GM18951 (cell line): Measurements from ENCODE around the gene PGM2.

Experiments used
- POLR2A ChIP-seq: IDR thresholded peaks from 4 replicates; pipeline ENCODE4 v1.6.1; 2011; ENCODE audit warnings: mild to moderate bottlenecking; ENCODE audit not compliant: insufficient read length, insufficient read depth; ENCODE audit errors: extremely low read depth
- in situ Hi-C: fragments of 300-500 bp; cut with MboI; formaldehyde crosslinking; loops from one replicate; pipeline ENCODE4 v1.12.0; 2022; ENCODE audit warnings: low sequenced_read_pairs, mixed read lengths, inconsistent platforms; ENCODE audit not compliant: unreplicated experiment

The PGM2 gene

GRCh38 chr4:37891260-37892159, 65.0 kb downstream of the PGM2 start:
- in situ Hi-C loops = loop anchor here (5.0 kb wide), 1 partner anchor 81 kb away; no protein-coding TSS in a partner anchor

GRCh38 chr4:37892641-37893040, 66.2 kb downstream of the PGM2 start:
- TF ChIP-seq POLR2A = no peak
- in situ Hi-C loops = loop anchor here (5.0 kb wide), 1 partner anchor 80 kb away; no protein-coding TSS in a partner anchor

More at GRCh38 chr4:37891260-37892159, 65.0 kb downstream of the PGM2 start:
- peak; percentile 53 for TF ChIP-seq POLR2A

DNA sequence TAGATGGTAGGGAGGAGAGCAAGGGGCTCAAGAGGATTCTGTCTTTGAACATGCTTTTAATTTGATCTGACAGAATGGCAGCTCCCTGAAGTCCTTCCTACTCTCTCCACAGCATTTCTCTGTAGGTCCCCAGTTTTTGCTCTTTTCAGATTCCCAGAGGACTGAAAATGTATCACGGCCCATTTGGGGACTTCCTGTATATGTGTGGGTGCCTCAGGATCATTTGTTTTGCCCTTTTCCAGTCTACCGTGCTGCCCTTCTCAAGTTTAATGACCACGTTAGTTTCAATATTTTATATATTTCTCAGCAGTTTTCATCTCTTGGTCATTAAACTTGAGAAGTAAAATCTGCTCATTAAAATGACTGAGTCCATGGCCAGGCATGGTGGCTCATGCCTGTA, 66.7 kb downstream of the PGM2 start:
- TF ChIP-seq POLR2A = no peak
- in situ Hi-C loops = loop anchor here (5.0 kb wide), 1 partner anchor 79 kb away; no protein-coding TSS in a partner anchor

- TF ChIP-seq POLR2A = no peak
- in situ Hi-C loops = no loop called here
Measured at GRCh38 chr4:37895271-37895670, 68.8 kb downstream of the PGM2 start.

DNA sequence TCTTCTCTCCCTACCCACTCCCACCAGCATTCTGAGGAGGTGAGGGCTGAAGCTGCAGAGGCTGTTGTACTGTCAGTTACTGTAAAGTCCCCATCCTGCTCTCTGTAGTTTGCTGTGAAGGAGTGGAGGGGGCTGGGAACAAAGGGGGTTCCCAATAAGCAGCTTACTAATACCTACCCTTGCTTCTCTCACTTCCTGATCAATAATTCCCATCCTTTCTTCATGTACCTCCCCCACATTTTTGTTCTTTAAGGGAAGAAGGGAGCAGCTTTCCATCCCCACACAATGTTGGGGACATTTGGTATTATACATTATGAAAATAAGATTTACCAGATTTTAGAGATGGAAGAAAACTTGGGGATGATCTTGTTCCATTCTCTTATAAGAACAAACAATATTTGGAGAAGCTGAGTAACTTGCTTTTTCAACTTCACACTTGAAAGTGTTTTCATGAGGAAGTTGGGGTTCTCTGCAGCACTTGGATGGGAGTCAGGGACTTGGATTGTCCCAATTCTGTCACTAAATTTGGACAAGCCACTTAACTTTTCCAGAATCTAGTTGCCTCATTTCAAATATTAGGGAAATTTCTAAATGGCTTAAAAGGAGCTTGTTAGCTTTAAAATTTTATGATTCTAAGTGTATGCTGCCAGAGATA, 69.8 kb downstream of the PGM2 start:
- in situ Hi-C loops = no loop called here

DNA sequence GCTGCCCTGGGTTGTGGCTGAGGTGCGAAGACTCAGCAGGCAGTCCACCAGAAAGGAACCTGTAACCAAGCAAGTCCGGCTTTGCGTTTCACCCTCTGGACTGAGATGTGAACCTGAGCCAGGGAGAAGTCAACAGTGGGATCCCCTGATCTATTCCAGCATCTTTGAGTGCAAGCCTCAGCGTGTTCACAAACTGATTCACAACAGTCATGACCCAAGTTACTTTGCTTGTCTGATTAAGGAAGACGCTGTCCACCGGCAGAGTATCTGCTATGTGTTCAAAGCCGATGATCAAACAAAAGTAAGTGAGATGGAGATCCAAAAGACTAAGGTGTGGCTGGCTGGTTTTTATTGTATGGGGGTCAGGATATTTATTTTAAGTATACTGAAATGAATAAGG, 75.7 kb downstream of the PGM2 start:
- in situ Hi-C loops = no loop called here
- TF ChIP-seq POLR2A = no peak

More for the DNA sequence above, 69.8 kb downstream of the PGM2 start:
- TF ChIP-seq POLR2A = no peak

DNA sequence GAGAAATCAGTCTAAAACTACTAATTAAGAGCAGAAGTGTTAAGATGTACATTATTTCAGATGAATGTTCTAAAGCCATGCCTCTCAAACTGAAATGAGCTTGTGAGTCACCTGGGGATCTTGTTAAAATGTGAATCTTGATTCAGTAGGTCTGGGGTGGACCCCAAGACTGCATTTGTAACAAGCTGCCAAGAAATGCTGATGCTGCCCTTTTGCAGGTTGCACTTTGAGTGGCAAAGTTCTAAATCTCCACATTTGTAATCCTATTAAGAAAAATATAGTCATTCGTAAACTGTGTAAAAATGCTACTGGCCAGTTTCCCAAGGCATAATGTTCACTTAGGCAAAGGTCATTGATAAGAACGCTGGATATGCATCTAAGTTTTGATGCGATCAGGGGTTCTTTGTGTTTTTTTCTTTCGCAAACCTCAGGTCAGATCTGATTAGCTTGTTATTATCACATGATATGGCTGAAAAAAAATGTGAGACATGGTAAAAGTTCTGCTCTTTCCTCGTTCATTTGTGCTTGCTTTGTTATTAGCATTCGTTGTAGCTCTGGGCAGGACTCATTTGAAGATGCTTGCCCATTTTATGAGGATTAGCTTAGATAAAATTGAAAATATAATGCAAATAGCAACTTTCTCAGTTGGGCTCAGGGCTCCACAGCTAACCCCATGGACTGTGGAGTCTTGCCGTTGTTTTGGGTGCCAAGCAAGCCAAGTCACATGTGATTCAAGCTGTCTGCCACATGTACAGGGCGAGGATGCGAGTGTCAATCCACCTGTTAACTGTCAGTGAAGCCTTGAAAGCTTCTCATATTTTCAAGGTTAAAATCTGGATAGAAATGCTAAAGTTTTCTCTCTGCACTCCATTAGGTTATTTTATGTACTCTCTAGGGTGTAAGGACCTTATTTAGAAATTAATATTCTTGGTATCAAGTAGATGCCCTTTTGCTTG, 76.5 kb downstream of the PGM2 start:
- in situ Hi-C loops = no loop called here
- TF ChIP-seq POLR2A = no peak

DNA sequence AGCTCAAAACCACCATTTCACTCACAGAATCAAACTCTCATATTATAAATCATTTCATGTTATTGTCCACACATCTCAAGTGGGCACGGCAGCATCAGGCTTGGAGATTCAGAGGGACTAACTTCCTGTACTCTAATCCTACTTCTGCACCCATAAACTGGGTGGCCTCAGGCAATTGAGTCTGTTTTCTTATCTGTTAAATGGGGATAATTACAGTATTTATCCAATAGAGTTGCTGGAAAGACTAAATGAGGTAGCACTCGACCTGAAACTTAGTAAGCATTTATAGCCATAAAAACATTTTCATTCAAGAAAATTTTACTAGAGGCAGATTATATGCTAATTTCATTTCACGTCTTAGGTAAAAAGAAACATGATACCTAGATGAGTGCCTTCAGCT, 77.4 kb downstream of the PGM2 start:
- in situ Hi-C loops = no loop called here

DNA sequence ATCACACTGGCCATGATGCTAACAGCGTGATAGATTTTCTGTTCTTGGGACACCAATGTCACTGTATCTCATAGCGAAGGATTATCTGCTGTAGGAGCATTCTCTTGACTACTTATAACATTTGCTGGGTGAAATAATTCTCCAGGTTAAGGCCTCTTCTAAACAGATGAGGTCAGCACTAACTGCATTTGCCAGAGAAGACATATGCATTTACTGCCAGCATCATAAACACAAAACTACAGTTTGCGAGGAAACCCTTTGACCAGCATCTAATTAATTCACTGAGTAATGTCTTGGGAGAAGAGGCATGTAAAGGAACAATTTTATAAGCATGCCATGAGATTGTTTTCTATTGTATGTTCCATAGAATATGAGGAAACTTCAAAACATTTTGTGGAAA, 78.3 kb downstream of the PGM2 start:
- TF ChIP-seq POLR2A = no peak
- in situ Hi-C loops = no loop called here

More for the DNA sequence above, 77.4 kb downstream of the PGM2 start:
- TF ChIP-seq POLR2A = no peak

DNA sequence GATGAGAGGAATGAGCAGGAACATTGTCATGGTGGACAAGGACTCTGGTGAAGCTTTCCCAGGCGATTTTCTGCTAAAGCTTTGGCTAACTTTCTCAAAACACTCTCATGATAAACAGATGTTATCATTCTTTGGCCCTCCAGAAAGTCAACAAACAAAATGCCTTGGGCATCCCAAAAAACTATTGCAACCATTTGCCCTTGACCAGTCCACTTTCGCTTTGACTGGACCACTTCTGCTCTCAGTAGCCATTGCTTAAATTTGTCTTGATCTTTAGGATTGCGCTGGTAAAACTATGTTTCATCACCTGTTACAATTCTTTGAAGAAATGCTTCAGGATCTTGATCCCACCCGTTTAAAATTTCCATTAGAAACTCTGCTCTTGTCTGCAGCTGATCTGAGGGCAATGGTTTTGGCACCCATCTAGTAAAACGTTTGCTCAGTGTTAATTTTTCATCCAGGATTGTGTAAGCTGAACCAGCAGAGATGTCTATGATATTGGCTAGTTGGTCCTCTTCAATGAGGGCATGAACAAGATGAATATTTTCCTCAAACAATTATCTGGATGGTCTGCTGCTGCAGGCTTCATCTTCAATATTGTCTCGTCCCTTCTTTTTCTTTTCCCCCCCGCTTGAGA, 79.2 kb downstream of the PGM2 start:
- in situ Hi-C loops = no loop called here
- no peak for TF ChIP-seq POLR2A

DNA sequence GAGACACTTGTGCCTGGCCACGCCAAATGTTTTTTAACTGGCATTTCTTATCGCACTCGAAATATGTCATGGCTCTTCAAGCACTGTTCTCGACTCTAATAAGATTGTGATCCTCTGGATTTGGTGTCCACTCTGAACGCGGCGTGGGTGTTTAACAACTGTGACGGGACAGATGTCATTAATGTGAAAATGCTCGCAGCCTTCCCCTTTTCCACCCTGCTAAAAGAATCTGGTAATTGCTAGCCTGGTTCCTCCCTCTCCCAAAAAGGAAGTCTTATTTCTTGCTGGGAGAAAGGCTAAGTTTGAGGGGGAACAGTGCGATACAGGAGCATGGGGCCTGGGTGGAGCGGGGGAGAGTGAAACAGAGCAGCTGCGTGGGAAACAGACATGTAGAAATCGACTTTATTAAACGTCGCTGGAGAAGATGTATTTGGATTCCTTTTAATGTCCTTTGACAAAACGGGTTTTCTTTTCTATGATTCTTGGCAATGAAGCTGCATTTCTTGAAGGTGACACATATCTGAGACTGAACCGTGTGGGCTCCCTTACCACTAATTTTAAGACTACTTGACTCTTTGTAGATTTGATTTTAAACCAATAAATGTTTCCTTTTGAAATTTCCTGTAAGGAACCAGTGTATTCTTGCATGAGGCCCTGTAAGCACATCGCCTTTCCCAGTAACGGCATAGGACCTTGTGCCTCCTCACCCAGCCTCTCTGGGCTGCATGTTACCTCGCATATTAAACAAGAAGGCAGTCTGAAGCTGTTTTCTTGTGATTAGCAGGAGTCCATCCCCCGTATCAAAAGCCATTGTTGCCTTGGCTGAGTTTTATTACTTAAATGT, 82.2 kb downstream of the PGM2 start:
- TF ChIP-seq POLR2A = no peak
- in situ Hi-C loops = no loop called here

GRCh38 chr4:37909332-37910090, 83.0 kb downstream of the PGM2 start:
- no peak for TF ChIP-seq POLR2A
- in situ Hi-C loops = no loop called here
